ENCODE measurements around the gene CRACR2A.

CRACR2A gene, protein sequence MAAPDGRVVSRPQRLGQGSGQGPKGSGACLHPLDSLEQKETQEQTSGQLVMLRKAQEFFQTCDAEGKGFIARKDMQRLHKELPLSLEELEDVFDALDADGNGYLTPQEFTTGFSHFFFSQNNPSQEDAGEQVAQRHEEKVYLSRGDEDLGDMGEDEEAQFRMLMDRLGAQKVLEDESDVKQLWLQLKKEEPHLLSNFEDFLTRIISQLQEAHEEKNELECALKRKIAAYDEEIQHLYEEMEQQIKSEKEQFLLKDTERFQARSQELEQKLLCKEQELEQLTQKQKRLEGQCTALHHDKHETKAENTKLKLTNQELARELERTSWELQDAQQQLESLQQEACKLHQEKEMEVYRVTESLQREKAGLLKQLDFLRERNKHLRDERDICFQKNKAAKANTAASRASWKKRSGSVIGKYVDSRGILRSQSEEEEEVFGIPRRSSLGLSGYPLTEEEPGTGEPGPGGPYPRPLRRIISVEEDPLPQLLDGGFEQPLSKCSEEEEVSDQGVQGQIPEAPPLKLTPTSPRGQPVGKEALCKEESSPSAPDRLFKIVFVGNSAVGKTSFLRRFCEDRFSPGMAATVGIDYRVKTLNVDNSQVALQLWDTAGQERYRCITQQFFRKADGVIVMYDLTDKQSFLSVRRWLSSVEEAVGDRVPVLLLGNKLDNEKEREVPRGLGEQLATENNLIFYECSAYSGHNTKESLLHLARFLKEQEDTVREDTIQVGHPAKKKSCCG

GRCh38 chr12:3752741-3753486, at the start of gene CRACR2A:
Gene CRACR2A (minus strand): TSS chr12:3753109. CDS start chr12:3696999, 56,110 bp downstream.
- ChIA-PET POLR2A (interaction anchor here (1.2 to 1.5 kb wide), 3 partner anchors 9 to 20 kb away, joined by 4 to 6 read pairs (median 4); no protein-coding TSS in a partner anchor), CTCF (interaction anchor here (1.3 kb wide), 1 partner anchor 453 kb away, joined by 5 read pairs; no protein-coding TSS in a partner anchor)
- DNase-seq (ENCODE audit: extremely low spot score): peak; percentile 87
- TF ChIP-seq L3MBTL2 (conservative IDR thresholded peaks at IDR 0.05) (peak; percentile 86), NFRKB (IDR thresholded peaks at IDR 0.05) (no peak), HDGF (IDR thresholded peaks at IDR 0.05; ENCODE audit: borderline replicate concordance) (no peak)

DNA sequence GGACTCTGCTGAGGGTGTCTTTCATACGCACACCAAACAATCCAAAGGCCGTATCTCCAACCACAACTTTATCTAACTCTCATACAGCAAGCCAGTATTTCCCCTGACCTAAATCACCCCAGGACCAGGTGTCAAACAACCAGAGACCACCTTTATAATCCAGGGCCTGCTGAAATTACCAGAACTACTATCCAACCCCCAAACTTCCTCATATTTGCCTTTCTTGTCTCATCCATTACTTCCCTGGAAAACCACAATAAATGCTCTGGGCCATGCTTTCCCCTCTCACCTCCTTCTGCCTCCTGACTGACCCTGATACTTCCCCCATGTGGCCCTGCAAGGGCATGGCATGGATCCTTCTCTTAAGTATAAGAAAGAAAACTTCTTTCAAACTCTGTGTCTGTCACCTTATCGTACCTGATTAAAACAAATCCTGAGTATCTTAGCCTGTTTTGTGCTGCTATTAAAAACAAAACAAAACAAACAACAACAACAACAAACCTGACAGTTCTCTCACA, 44.7 kb upstream of the CRACR2A start:
- POLR2A ChIA-PET: no interaction called here
- DNase-seq (ENCODE audit: extremely low spot score): no peak
- TF ChIP-seq SP1 (IDR thresholded peaks at IDR 0.05) (no peak), SUZ12 (IDR thresholded peaks at IDR 0.05) (no peak), ZNF384 (IDR thresholded peaks at IDR 0.05) (no peak), CTBP1 (IDR thresholded peaks at IDR 0.05; ENCODE audit: borderline replicate concordance) (no peak), HDGF (IDR thresholded peaks at IDR 0.05; ENCODE audit: borderline replicate concordance) (no peak), TARDBP (IDR thresholded peaks at IDR 0.05) (no peak), NFRKB (IDR thresholded peaks at IDR 0.05) (no peak), BHLHE40 (IDR thresholded peaks at IDR 0.05; ENCODE audit: borderline replicate concordance) (no peak), ELF4 (IDR thresholded peaks at IDR 0.05) (no peak), L3MBTL2 (conservative IDR thresholded peaks at IDR 0.05) (no peak), PKNOX1 (IDR thresholded peaks at IDR 0.05) (no peak), FOXK2 (IDR thresholded peaks at IDR 0.05) (no peak), ARNT (IDR thresholded peaks at IDR 0.05) (no peak), LEF1 (IDR thresholded peaks at IDR 0.05; ENCODE audit: borderline replicate concordance) (no peak), FOXM1 (IDR thresholded peaks at IDR 0.05; ENCODE audit: borderline replicate concordance) (no peak)
- CTCF ChIA-PET: no interaction called here

GRCh38 chr12:3795492-3796133, 42.7 kb upstream of the CRACR2A start:
- DNase-seq (ENCODE audit: extremely low spot score): no peak
- ChIA-PET POLR2A (no interaction called here), CTCF (interaction anchor here (0.6 to 1.3 kb wide), 3 partner anchors 8 to 495 kb away, joined by 3 to 8 read pairs (median 4); no protein-coding TSS in a partner anchor)
- no peak for TF ChIP-seq LEF1 (IDR thresholded peaks at IDR 0.05; ENCODE audit: borderline replicate concordance)
- TF ChIP-seq ARNT (IDR thresholded peaks at IDR 0.05): no peak
- no peak for TF ChIP-seq FOXA1 (IDR thresholded peaks at IDR 0.05)
- TF ChIP-seq FOXM1 (IDR thresholded peaks at IDR 0.05; ENCODE audit: borderline replicate concordance): no peak
- no peak for TF ChIP-seq HDGF (IDR thresholded peaks at IDR 0.05; ENCODE audit: borderline replicate concordance)
- no peak for TF ChIP-seq PKNOX1 (IDR thresholded peaks at IDR 0.05)
- TF ChIP-seq L3MBTL2 (conservative IDR thresholded peaks at IDR 0.05): no peak
- no peak for TF ChIP-seq TARDBP (IDR thresholded peaks at IDR 0.05)
- TF ChIP-seq BHLHE40 (IDR thresholded peaks at IDR 0.05; ENCODE audit: borderline replicate concordance): no peak
- TF ChIP-seq SP1 (IDR thresholded peaks at IDR 0.05): no peak

DNA sequence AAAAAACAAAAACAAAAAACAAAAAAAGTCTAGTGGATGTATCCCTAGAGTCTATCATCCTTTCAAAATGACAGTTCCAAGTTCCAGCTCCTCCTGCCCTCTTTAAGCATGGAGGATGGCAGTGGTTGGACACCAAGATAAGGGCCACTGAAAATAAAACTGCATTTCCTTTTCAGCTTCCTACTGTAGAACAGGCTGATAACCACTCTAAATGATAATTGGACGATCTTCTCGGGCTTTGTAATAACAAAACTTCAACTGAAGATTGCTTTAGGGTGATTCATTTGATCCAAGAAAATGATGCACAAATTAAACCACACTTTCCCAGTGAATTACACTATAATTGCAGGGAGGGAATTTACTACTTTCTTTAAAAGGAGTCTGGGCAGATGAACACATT, 42.2 kb upstream of the CRACR2A start:
- no peak for DNase-seq (ENCODE audit: extremely low spot score)
- ChIA-PET POLR2A (no interaction called here), CTCF (interaction anchor here (0.6 to 1.3 kb wide), 3 partner anchors 9 to 495 kb away, joined by 3 to 8 read pairs (median 4); no protein-coding TSS in a partner anchor)
- no peak for TF ChIP-seq CTBP1 (IDR thresholded peaks at IDR 0.05; ENCODE audit: borderline replicate concordance)
- no peak for TF ChIP-seq FOXA1 (IDR thresholded peaks at IDR 0.05)
- TF ChIP-seq LEF1 (IDR thresholded peaks at IDR 0.05; ENCODE audit: borderline replicate concordance): no peak
- TF ChIP-seq HDGF (IDR thresholded peaks at IDR 0.05; ENCODE audit: borderline replicate concordance): no peak
- no peak for TF ChIP-seq ZNF384 (IDR thresholded peaks at IDR 0.05)
- no peak for TF ChIP-seq L3MBTL2 (conservative IDR thresholded peaks at IDR 0.05)
- no peak for TF ChIP-seq FOXK2 (IDR thresholded peaks at IDR 0.05)
- TF ChIP-seq NFRKB (IDR thresholded peaks at IDR 0.05): no peak

DNA sequence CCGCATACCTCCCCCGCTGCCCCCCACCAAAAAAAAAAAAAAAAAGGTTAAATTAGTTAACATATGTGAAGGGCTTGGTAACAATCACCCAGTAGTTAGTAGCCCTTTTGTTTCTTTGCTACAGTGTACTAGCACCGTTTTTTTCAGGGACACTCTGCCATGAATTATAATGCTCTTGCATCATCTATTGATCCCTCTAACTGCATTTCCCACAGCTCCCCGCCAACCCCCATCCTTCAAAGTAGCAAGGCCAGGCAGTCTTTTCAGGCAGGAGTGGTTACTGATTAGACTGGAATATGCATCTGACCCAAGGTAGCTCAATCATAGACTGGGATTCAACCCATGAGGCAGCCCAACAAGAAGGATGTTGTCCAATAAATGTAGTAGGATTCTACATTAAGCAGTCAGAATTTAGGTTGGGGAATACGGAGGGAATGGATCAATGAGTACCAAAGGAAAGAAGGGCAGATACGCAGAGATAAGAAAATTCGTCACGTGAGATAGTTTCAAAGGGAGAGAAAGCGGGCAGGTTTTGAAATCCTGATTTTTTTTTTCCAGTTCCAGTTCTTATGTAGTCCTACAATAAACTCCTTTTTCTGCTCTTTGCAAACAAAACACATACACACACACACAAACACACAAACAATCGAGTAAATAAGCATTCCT, 39.8 kb upstream of the CRACR2A start:
- CTCF ChIA-PET: interaction anchor here (0.7 kb wide), 1 partner anchor 158 kb away, joined by 3 read pairs; no protein-coding TSS in a partner anchor

More for the DNA sequence above, 39.8 kb upstream of the CRACR2A start:
- no peak for TF ChIP-seq TARDBP (IDR thresholded peaks at IDR 0.05)
- DNase-seq (ENCODE audit: extremely low spot score): no peak
- POLR2A ChIA-PET: no interaction called here

Measured in HEK293T (cell line).